GM12864 (cell line): Measurements from ENCODE around the gene C9orf85.
"Not testable (repeated sequence)": the region's sequence is repeated elsewhere in the genome, so short reads cannot be mapped to it uniquely, and the experiment has no call there.

Source experiments
- DNase-seq: peaks from one replicate; pipeline ENCODE4 v3.0.0-alpha.2; 2011; ENCODE audit warnings: low read depth
- H3K4me3 ChIP-seq: 2 replicates; pipeline ENCODE4 v1.5.1; 2011; ENCODE audit warnings: mild to moderate bottlenecking, low read depth, low read length, control low read depth
- TF ChIP-seq, protein P1 (sequence below): IDR thresholded peaks from 2 replicates; pipeline ENCODE4 v1.5.1; 2011; ENCODE audit warnings: low read depth, mild to moderate bottlenecking, moderate library complexity, low read length, control low read depth, inconsistent platforms; ENCODE audit errors: missing control alignments

Gene C9orf85

GRCh38 chr9:71891557-71892189, 19.8 kb upstream of the C9orf85 start:
- H3K4me3 ChIP-seq: no peak overlapping the region
- TF ChIP-seq, protein P1, sequence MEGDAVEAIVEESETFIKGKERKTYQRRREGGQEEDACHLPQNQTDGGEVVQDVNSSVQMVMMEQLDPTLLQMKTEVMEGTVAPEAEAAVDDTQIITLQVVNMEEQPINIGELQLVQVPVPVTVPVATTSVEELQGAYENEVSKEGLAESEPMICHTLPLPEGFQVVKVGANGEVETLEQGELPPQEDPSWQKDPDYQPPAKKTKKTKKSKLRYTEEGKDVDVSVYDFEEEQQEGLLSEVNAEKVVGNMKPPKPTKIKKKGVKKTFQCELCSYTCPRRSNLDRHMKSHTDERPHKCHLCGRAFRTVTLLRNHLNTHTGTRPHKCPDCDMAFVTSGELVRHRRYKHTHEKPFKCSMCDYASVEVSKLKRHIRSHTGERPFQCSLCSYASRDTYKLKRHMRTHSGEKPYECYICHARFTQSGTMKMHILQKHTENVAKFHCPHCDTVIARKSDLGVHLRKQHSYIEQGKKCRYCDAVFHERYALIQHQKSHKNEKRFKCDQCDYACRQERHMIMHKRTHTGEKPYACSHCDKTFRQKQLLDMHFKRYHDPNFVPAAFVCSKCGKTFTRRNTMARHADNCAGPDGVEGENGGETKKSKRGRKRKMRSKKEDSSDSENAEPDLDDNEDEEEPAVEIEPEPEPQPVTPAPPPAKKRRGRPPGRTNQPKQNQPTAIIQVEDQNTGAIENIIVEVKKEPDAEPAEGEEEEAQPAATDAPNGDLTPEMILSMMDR: no peak
- DNase-seq: no peak

DNA sequence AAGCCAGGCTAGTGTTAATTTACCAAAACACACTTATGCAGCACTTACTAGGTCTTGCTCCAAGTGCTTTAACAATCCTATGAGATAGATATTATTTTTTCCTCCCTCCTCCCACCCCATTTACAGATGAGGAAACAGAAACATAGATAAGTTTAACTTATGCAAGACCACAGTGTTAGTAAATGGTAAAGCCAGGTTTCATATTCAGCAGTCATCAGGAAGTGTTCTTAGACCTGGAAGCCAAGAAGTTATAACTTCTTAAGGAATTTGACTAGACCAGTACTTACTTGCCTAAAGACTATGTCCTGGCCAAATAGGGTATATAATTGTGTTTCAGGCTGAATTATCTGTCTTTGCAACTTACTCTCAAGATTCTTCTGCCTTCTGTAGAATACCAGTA, 16.3 kb upstream of the C9orf85 start:
- no peak overlapping the region for H3K4me3 ChIP-seq
- TF ChIP-seq, protein P1: no peak
- DNase-seq: no peak

GRCh38 chr9:71895955-71896354, 15.5 kb upstream of the C9orf85 start:
- TF ChIP-seq, protein P1: no peak
- no peak overlapping the region for H3K4me3 ChIP-seq
- DNase-seq: no peak

- TF ChIP-seq, protein P1: no peak
- no peak for DNase-seq
- H3K4me3 ChIP-seq: no peak overlapping the region
Measured at GRCh38 chr9:71896761-71897160, 14.7 kb upstream of the C9orf85 start.

DNA sequence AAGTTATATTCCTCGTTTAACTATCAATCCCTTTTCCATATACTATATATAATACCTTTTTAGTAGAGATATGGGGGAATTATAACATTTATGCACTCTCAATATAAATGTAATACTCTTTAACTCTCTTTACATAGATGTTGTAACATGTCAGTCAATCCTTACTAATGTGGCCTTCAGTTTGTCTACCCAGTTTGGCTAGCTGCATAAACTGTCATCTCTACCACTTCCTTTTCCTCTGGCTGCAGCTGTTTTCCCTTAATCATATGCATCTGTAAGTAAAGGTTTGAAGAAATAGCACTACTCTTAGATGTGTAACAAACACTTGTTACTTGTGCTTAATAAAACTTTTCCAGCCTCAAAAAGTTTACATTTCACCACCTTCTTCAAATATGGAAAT, 13.9 kb upstream of the C9orf85 start:
- TF ChIP-seq, protein P1: no peak
- H3K4me3 ChIP-seq: no peak overlapping the region
- DNase-seq: no peak

- not testable (repeated sequence) for DNase-seq, H3K4me3 ChIP-seq
Measured at GRCh38 chr9:71898756-71899155, 12.7 kb upstream of the C9orf85 start.

GRCh38 chr9:71901695-71902597, 9.5 kb upstream of the C9orf85 start:
- no peak for DNase-seq
- TF ChIP-seq, protein P1: no peak
- H3K4me3 ChIP-seq: no peak overlapping the region
